SK-N-SH (cell line): ENCODE data around the gene PIK3CG. TPM values are rescaled to one million over a fixed set of nuclear protein-coding genes. Genes with fewer than 3 reads are reported as not detected.
"Not testable (repeated sequence)": the region's sequence is repeated elsewhere in the genome, so short reads cannot be mapped to it uniquely, and the experiment has no call there.

Experiments
- CTCF ChIA-PET: fragments of 300-600, 350-600 bp; formaldehyde crosslinking; extraction: SDS; loops from one replicate; lab custom pipeline; 2021; lab: Yijun Ruan, JAX
- POLR2A ChIA-PET: fragments of 350-600 bp; sonication (Branson Sonifier 250); formaldehyde crosslinking; extraction: SDS; loops from one replicate; lab custom pipeline; 2020; ENCODE audit warnings: antibody characterized with exemption, inconsistent platforms; lab: Yijun Ruan, JAX
- DNase-seq: peaks from one replicate; pipeline ENCODE4 v3.0.0; 2012
- H2AFZ ChIP-seq: fragments of 200-600 bp; sonication (generic); 2 replicates; pipeline ENCODE4 v1.8.1; 2016; ENCODE audit warnings: antibody characterized with exemption, mild to moderate bottlenecking, low read depth
- H3F3A ChIP-seq: fragments of 200-600 bp; sonication (generic); replicated peaks from 2 replicates; pipeline ENCODE3; 2016; ENCODE audit warnings: antibody characterized with exemption, mild to moderate bottlenecking; ENCODE audit not compliant: insufficient read depth
- H3K27ac ChIP-seq, 2 experiments: fragments of 200-500 bp in 1 of 2; fragments of 200-600 bp in 1 of 2; sonication (Bioruptor generic) in 1 of 2; sonication (generic), shearing (Covaris generic) in 1 of 2; 2 replicates each; pipeline versions ENCODE4 v1.5.1 to v1.6.1; 2014 to 2016; ENCODE audit warnings: low read depth in 2 of 2, inconsistent platforms in 1 of 2, low read length in 1 of 2, mild to moderate bottlenecking in 1 of 2, mixed read lengths in 1 of 2
- H3K27me3 ChIP-seq: fragments of 200-600 bp; sonication (generic), shearing (Covaris generic); 2 replicates; pipeline ENCODE4 v1.6.1; 2016; ENCODE audit warnings: mixed run types; ENCODE audit not compliant: insufficient read depth
- H3K36me3 ChIP-seq, 2 experiments: fragments of 200-500 bp in 1 of 2; fragments of 200-600 bp in 1 of 2; sonication (Bioruptor generic) in 1 of 2; sonication (generic) in 1 of 2; replicated peaks in 1 of 2; 2 replicates each; pipeline versions ENCODE3 to v1.5.1; 2014 to 2016; ENCODE audit warnings: low read length in 1 of 2, mild to moderate bottlenecking in 1 of 2; ENCODE audit not compliant: insufficient read depth in 2 of 2, control insufficient read depth in 1 of 2
- H3K4me1 ChIP-seq, 2 experiments: fragments of 200-500 bp in 1 of 2; fragments of 200-600 bp in 1 of 2; sonication (Bioruptor generic) in 1 of 2; sonication (generic), shearing (Covaris generic) in 1 of 2; 2 replicates each; pipeline versions ENCODE4 v1.5.1 to v1.6.1; 2014 to 2016; ENCODE audit warnings: low read depth in 1 of 2, low read length in 1 of 2, mixed run types in 1 of 2; ENCODE audit not compliant: insufficient read depth in 2 of 2, control insufficient read depth in 1 of 2
- H3K4me2 ChIP-seq: fragments of 200-600 bp; sonication (generic), shearing (Covaris generic); 2 replicates; pipeline ENCODE4 v1.6.1; 2017; ENCODE audit warnings: mixed run types
- H3K4me3 ChIP-seq, 2 experiments: fragments of 200-500 bp in 1 of 2; fragments of 200-600 bp in 1 of 2; sonication (Bioruptor generic) in 1 of 2; sonication (generic), shearing (Covaris generic) in 1 of 2; 2 replicates each; pipeline versions ENCODE4 v1.5.1 to v1.8.1; 2014 to 2016; ENCODE audit warnings: low read depth in 2 of 2, inconsistent platforms in 1 of 2, low read length in 1 of 2, mild to moderate bottlenecking in 1 of 2, mixed read lengths in 1 of 2, moderate library complexity in 1 of 2
- H3K79me2 ChIP-seq: fragments of 200-600 bp; sonication (generic); 2 replicates; pipeline ENCODE4 v1.8.1; 2017; ENCODE audit warnings: mild to moderate bottlenecking; ENCODE audit not compliant: insufficient read depth
- H3K9ac ChIP-seq: fragments of 200-600 bp; sonication (generic); 2 replicates; pipeline ENCODE4 v1.6.1; 2017; ENCODE audit warnings: mixed run types
- H3K9me2 ChIP-seq: fragments of 200-600 bp; sonication (generic); 2 replicates; pipeline ENCODE4 v1.6.1; 2017; ENCODE audit warnings: mixed run types
- H3K9me3 ChIP-seq: fragments of 200-600 bp; sonication (generic); 2 replicates; pipeline ENCODE4 v1.6.1; 2017; ENCODE audit warnings: mixed run types, mild to moderate bottlenecking, moderate library complexity
- H4K20me1 ChIP-seq: fragments of 200-600 bp; sonication (generic); 2 replicates; pipeline ENCODE4 v1.6.1; 2017; ENCODE audit warnings: mild to moderate bottlenecking, mixed run types; ENCODE audit not compliant: insufficient read depth
- CTCF ChIP-seq: fragments of 200-600 bp; sonication (generic); IDR thresholded peaks from 2 replicates; pipeline ENCODE4 v1.6.1; 2017; ENCODE audit warnings: antibody characterized with exemption, mild to moderate bottlenecking, moderate library complexity
- ELF1 ChIP-seq: IDR thresholded peaks from 2 replicates; pipeline ENCODE4 v1.4.0; 2012
- EP300 ChIP-seq, 2 experiments: IDR thresholded peaks; 2 replicates each; pipeline versions ENCODE4 v1.4.0 to v1.6.1; 2012; ENCODE audit warnings: borderline replicate concordance in 1 of 2, low read depth in 1 of 2, low read length in 1 of 2
- EZH2phosphoT487 ChIP-seq: fragments of 200-600 bp; sonication (generic); IDR thresholded peaks from 2 replicates; pipeline ENCODE4 v1.6.1; 2017; ENCODE audit warnings: low read depth, mixed run types, mild to moderate bottlenecking, antibody characterized with exemption, moderate library complexity, borderline replicate concordance
- FOSL2 ChIP-seq: IDR thresholded peaks from 2 replicates; pipeline ENCODE4 v1.4.0; 2012; ENCODE audit warnings: low read depth, mild to moderate bottlenecking, moderate library complexity, borderline replicate concordance
- FOXJ3 ChIP-seq: sonication (generic); formaldehyde crosslinking; IDR thresholded peaks from 2 replicates; pipeline ENCODE4 v1.5.1; 2020; ENCODE audit warnings: mild to moderate bottlenecking, missing genetic modification reagents
- GABPA ChIP-seq: IDR thresholded peaks from 2 replicates; pipeline ENCODE4 v1.4.0; 2012; ENCODE audit warnings: low read depth, mild to moderate bottlenecking
- GATA2 ChIP-seq: sonication (generic); formaldehyde crosslinking; IDR thresholded peaks from 2 replicates; pipeline ENCODE4 v1.5.0; 2020; ENCODE audit warnings: mild to moderate bottlenecking, missing genetic modification reagents
- PBX3 ChIP-seq: IDR thresholded peaks from 2 replicates; pipeline ENCODE4; 2012
- RFX5 ChIP-seq: IDR thresholded peaks from 2 replicates; pipeline ENCODE4 v1.6.1; 2012; ENCODE audit warnings: mild to moderate bottlenecking, improper control_type of control experiment, low read length
- SIN3A ChIP-seq: IDR thresholded peaks from 2 replicates; pipeline ENCODE4 v1.6.1; 2012; ENCODE audit warnings: low read depth, mild to moderate bottlenecking, low read length, moderate library complexity, borderline replicate concordance
- SMC3 ChIP-seq: IDR thresholded peaks from 2 replicates; pipeline ENCODE4 v1.6.1; 2012; ENCODE audit warnings: low read depth, low read length, improper control_type of control experiment
- TAF1 ChIP-seq: IDR thresholded peaks from 2 replicates; pipeline ENCODE4 v1.6.1; 2012; ENCODE audit warnings: low read depth, mild to moderate bottlenecking, low read length, moderate library complexity, borderline replicate concordance
- TCF12 ChIP-seq: IDR thresholded peaks from 2 replicates; pipeline ENCODE4 v1.4.0; 2012
- USF2 ChIP-seq: fragments of 150-350 bp; IDR thresholded peaks from 2 replicates; pipeline ENCODE4 v1.6.1; 2017; ENCODE audit warnings: antibody characterized with exemption, low read length, low read depth, borderline replicate concordance
- ZBTB33 ChIP-seq: IDR thresholded peaks from 2 replicates; pipeline ENCODE4 v1.4.0; 2012; ENCODE audit warnings: low read depth, borderline replicate concordance
- WGBS: methylation state at CpG from one replicate; pipeline ENCODE4 v1.1.6; 2017; ENCODE audit warnings: low lambda C conversion rate; 5-methylcytosine and 5-hydroxymethylcytosine counted together
- polyA plus RNA-seq, 3 experiments: library from polyadenylated mRNA; depleted of rRNA; stranded (reverse); fragments of >200 nt; gene quantifications; 2 replicates each; pipeline ENCODE4 v1.2.3, GENCODE V29; 2012

Gene PIK3CG
- polyA plus RNA-seq, 1 of the 3 experiments (the other 2 are of a cell fraction), result not detected

GRCh38 chr7:106829496-106829895 is 35.6 kb upstream of the PIK3CG start:
- H3K79me2 ChIP-seq, result no peaks in the 10 kb centered on the region
- H3K36me3 ChIP-seq, result no peaks in the 10 kb centered on the region
- peaks cover 0 to 2% of the 10 kb centered on the region in 2 experiments; a peak in 1 of 4 replicates for H3K4me1 ChIP-seq
- no peak overlapping the region for H3K9ac ChIP-seq
- DNase-seq, result no peak
- H3F3A ChIP-seq, result no peaks in the 10 kb centered on the region
- CTCF ChIA-PET, result no interaction called here
- H3K27me3 ChIP-seq, result no peaks in the 10 kb centered on the region
- no peak overlapping the region for H3K4me2 ChIP-seq
- H4K20me1 ChIP-seq, result no peaks in the 10 kb centered on the region
- no peak overlapping the region for H2AFZ ChIP-seq
- POLR2A ChIA-PET, result no interaction called here
- WGBS, result 60% methylated on average over 7 of the region's 7 CpGs
- H3K9me2 ChIP-seq, result no peaks in the 10 kb centered on the region
- TF ChIP-seq SMC3 (no peak), SIN3A (no peak), PBX3 (no peak), EZH2phosphoT487 (no peak), ELF1 (no peak), RFX5 (no peak)
- H3K27ac ChIP-seq, result no peak overlapping the region
- no peaks in the 10 kb centered on the region for H3K9me3 ChIP-seq
- H3K4me3 ChIP-seq, result no peak overlapping the region

GRCh38 chr7:106830896-106831295 is 34.2 kb upstream of the PIK3CG start:
- DNase-seq, H3F3A ChIP-seq, H3K4me1 ChIP-seq, H3K4me2 ChIP-seq, H3K36me3 ChIP-seq, H2AFZ ChIP-seq, H3K9ac ChIP-seq, H3K9me2 ChIP-seq, H3K27ac ChIP-seq, H3K9me3 ChIP-seq, H3K4me3 ChIP-seq, H3K27me3 ChIP-seq, H3K79me2 ChIP-seq, H4K20me1 ChIP-seq, POLR2A ChIA-PET: not testable (repeated sequence)
- WGBS, result 81% methylated on average over 9 of the region's 9 CpGs
- CTCF ChIA-PET, result interaction anchor here (1.0 to 1.5 kb wide), 2 partner anchors 10 to 38 kb away, joined by 3 to 4 read pairs; no protein-coding TSS in a partner anchor

GRCh38 chr7:106836816-106837215 is 28.3 kb upstream of the PIK3CG start:
- no peak overlapping the region for H3K4me2 ChIP-seq
- CTCF ChIA-PET, result interaction anchor here (1.2 kb wide), 1 partner anchor 313 kb away, joined by 3 read pairs; no protein-coding TSS in a partner anchor
- no peaks in the 10 kb centered on the region for H3K79me2 ChIP-seq
- H3K4me1 ChIP-seq, result peaks cover 2 to 14% of the 10 kb centered on the region in 2 experiments; a peak in 3 of 4 replicates
- WGBS, result 75% methylated on average over 2 of the region's 2 CpGs
- DNase-seq, result no peak
- H3K36me3 ChIP-seq, result no peaks in the 10 kb centered on the region
- no peak overlapping the region for H2AFZ ChIP-seq
- POLR2A ChIA-PET, result no interaction called here
- H3K4me3 ChIP-seq, result no peak overlapping the region
- no peak overlapping the region for H3K27ac ChIP-seq
- H4K20me1 ChIP-seq, result no peaks in the 10 kb centered on the region
- H3F3A ChIP-seq, result peaks cover 13% of the 10 kb centered on the region
- no peaks in the 10 kb centered on the region for H3K27me3 ChIP-seq
- no peaks in the 10 kb centered on the region for H3K9me2 ChIP-seq
- no peaks in the 10 kb centered on the region for H3K9me3 ChIP-seq
- H3K9ac ChIP-seq, result no peak overlapping the region
- TF ChIP-seq GABPA (no peak), USF2 (no peak), FOXJ3 (CRISPR knock-in tag) (no peak), FOSL2 (no peak), TAF1 (no peak), GATA2 (CRISPR knock-in tag) (no peak), ZBTB33 (no peak), TCF12 (no peak), EP300 (IDR thresholded peaks at IDR 0.05; ENCODE audit: borderline replicate concordance in 1 of 2, low read depth in 1 of 2, low read length in 1 of 2) (no peak), SMC3 (no peak), EZH2phosphoT487 (no peak), CTCF (no peak)
